SK-N-MC (cell line): ENCODE measurements around the gene GRAP2.

ENCODE experiments used
- DNase-seq: peaks from one replicate; pipeline ENCODE4 v3.0.0-alpha.2; 2011; ENCODE audit warnings: low read depth, low spot score
- H3K27ac ChIP-seq: fragments of 200-600 bp; sonication (generic); 2 replicates; pipeline ENCODE4 v1.5.1; 2016; ENCODE audit warnings: mixed run types
- H3K36me3 ChIP-seq: fragments of 200-600 bp; sonication (generic); 2 replicates; pipeline ENCODE4 v1.6.1; 2017; ENCODE audit warnings: antibody characterized with exemption, low read length, mixed read lengths; ENCODE audit not compliant: insufficient read depth
- H3K4me3 ChIP-seq: fragments of 200-600 bp; sonication (generic); 2 replicates; pipeline ENCODE4 v1.5.1; 2016
- H3K9ac ChIP-seq: fragments of 200-600 bp; sonication (generic); 2 replicates; pipeline ENCODE4 v1.8.0; 2017; ENCODE audit warnings: mixed run types, mixed read lengths; ENCODE audit not compliant: insufficient read length
- H3K9me3 ChIP-seq: fragments of 200-600 bp; sonication (generic); 2 replicates; pipeline ENCODE4 v1.6.1; 2017; ENCODE audit warnings: low read depth, mild to moderate bottlenecking, antibody characterized with exemption, low read length, moderate library complexity, mixed read lengths
- EZH2 ChIP-seq: fragments of 200-600 bp; sonication (generic); IDR thresholded peaks from one replicate; pipeline ENCODE4 v1.6.1; 2017; ENCODE audit warnings: antibody characterized with exemption
- FOXP2 ChIP-seq: optimal IDR thresholded peaks from 2 replicates; pipeline ENCODE3; 2011; ENCODE audit warnings: mild to moderate bottlenecking, moderate library complexity; ENCODE audit not compliant: insufficient read depth; ENCODE audit errors: extremely low read length, control extremely low read depth
- POLR2AphosphoS5 ChIP-seq: IDR thresholded peaks from 2 replicates; pipeline ENCODE4 v1.6.1; 2012; ENCODE audit warnings: mild to moderate bottlenecking, low read depth, low read length, borderline replicate concordance

Gene GRAP2

GRCh38 chr22:40009951-40010671, 109.2 kb downstream of the GRAP2 start:
- Histone ChIP-seq H3K9ac (no peak overlapping the region), H3K9me3 (no peaks in the 10 kb centered on the region), H3K27ac (no peak overlapping the region), H3K4me3 (no peak overlapping the region), H3K36me3 (no peaks in the 10 kb centered on the region)
- no peak for TF ChIP-seq POLR2AphosphoS5
- no peak for TF ChIP-seq FOXP2
- no peak for TF ChIP-seq EZH2
- DNase-seq: no peak

DNA sequence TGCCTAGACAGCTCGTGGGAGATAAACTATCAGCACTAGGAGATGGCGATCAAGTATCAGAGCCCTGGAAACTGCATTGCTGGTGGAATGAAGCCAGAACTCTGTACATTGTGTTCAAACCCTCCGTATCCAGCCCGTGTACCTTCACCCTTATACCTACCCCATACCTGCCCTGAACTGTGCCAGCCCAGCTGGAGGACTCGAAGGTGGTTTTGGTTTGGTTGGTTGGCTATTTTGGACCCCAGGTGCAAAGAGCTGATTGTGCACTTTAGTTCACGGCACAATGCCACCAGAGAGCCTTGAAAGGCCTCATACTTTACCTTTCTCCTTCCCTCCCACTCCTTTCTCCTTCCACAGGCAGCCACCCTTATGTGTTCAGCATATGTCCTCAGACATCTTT, 109.9 kb downstream of the GRAP2 start:
- DNase-seq: no peak
- Histone ChIP-seq H3K36me3 (no peaks in the 10 kb centered on the region), H3K9ac (no peak overlapping the region), H3K9me3 (no peaks in the 10 kb centered on the region), H3K27ac (no peak overlapping the region), H3K4me3 (no peak overlapping the region)
- no peak for TF ChIP-seq FOXP2
- no peak for TF ChIP-seq EZH2
- no peak for TF ChIP-seq POLR2AphosphoS5

DNA sequence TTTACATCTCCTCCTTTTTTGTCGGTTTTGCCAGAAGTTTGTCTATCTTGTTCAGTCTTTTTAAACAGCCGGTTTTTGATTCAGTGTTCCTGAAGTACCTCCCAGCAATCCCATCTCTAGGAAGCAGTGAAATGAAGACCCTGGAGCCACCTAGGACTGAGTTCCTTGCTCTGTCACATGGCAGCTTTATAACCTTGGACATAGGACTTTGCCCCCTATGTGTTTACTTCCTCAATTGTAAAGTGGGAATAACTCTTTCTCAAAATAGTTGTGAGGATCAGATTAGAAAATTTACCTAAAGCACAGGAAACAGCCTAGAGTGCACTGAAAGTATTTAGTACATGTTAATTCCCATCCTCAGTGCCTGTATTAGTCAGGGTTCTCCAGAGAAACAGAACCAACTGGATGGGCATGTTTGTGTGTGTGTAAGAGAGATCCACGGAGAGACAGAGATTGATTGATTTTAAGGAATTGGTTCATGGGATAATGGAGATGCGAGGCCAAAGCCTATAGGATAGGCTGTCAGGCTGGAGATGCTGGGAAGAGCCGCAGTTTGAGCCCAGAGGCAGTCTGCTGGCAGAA, 113.9 kb downstream of the GRAP2 start:
- Histone ChIP-seq H3K9ac (no peak overlapping the region), H3K36me3 (no peaks in the 10 kb centered on the region), H3K9me3 (no peaks in the 10 kb centered on the region), H3K4me3 (no peak overlapping the region), H3K27ac (no peak overlapping the region)
- no peak for DNase-seq
- TF ChIP-seq POLR2AphosphoS5 (no peak), EZH2 (no peak), FOXP2 (no peak)

GRCh38 chr22:40015358-40015976, 114.6 kb downstream of the GRAP2 start:
- Histone ChIP-seq H3K36me3 (no peaks in the 10 kb centered on the region), H3K4me3 (no peak overlapping the region), H3K9ac (no peak overlapping the region), H3K9me3 (no peaks in the 10 kb centered on the region), H3K27ac (no peak overlapping the region)
- DNase-seq: no peak
- TF ChIP-seq POLR2AphosphoS5 (no peak), EZH2 (no peak), FOXP2 (no peak)

- DNase-seq: no peak
- H3K9me3 ChIP-seq: no peaks in the 10 kb centered on the region
- no peaks in the 10 kb centered on the region for H3K36me3 ChIP-seq
- H3K4me3 ChIP-seq: no peak overlapping the region
- no peak overlapping the region for H3K9ac ChIP-seq
- H3K27ac ChIP-seq: no peak overlapping the region
- TF ChIP-seq EZH2: no peak
- TF ChIP-seq POLR2AphosphoS5: no peak
- no peak for TF ChIP-seq FOXP2
Measured at GRCh38 chr22:40018051-40018450, 117.2 kb downstream of the GRAP2 start.

- Histone ChIP-seq H3K36me3 (no peaks in the 10 kb centered on the region), H3K9ac (no peak overlapping the region), H3K9me3 (no peaks in the 10 kb centered on the region), H3K4me3 (no peak overlapping the region), H3K27ac (no peak overlapping the region)
- no peak for DNase-seq
- TF ChIP-seq EZH2 (no peak), POLR2AphosphoS5 (no peak), FOXP2 (no peak)
Measured at GRCh38 chr22:40019100-40019499, 118.2 kb downstream of the GRAP2 start.

GRCh38 chr22:40020956-40021355, 120.1 kb downstream of the GRAP2 start:
- no peak overlapping the region for H3K9ac ChIP-seq
- no peak for TF ChIP-seq FOXP2
- no peak for DNase-seq
- H3K36me3 ChIP-seq: no peaks in the 10 kb centered on the region
- no peak overlapping the region for H3K4me3 ChIP-seq
- no peak overlapping the region for H3K27ac ChIP-seq
- no peaks in the 10 kb centered on the region for H3K9me3 ChIP-seq

DNA sequence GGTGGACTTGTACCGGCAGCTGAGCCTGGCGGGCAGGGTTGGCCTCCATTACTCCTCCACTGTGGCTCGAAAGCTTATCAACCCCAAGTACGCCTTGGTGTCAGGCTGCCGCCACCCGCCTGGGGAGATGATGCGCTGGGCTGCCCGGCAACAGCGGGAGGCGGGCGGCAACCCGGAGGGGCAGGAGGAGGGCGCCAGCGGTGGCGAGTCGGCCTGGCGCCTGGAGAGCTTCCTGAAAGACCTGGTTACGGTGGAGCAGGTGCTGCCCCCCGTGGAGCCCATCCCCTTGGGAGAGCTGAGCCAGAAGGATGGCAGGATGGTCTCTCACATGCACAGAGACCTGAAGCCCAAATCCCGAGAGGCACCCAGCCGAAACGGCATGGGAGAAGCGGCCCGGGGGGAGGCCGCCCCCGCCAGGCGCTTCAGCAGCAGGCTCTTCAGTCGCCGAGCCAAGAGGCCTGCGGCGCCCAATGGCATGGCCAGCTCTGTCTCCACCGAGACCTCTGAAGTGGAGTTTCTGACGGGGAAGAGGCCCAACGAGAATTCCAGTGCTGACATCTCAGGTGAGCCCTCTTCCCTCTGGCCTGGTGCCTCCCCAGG, 120.6 kb downstream of the GRAP2 start:
- DNase-seq: no peak
- no peak overlapping the region for H3K27ac ChIP-seq
- no peak overlapping the region for H3K9ac ChIP-seq
- H3K36me3 ChIP-seq: no peaks in the 10 kb centered on the region
- TF ChIP-seq EZH2 (no peak), POLR2AphosphoS5 (no peak), FOXP2 (no peak)
- no peaks in the 10 kb centered on the region for H3K9me3 ChIP-seq
- H3K4me3 ChIP-seq: no peak overlapping the region
